ENCODE results near the gene FOXO1.

FOXO1 gene

GRCh38 chr13:40619479-40619814, 47.0 kb downstream of the FOXO1 start:
- Mint-ChIP-seq H3K27me3 (ENCODE audit: low read depth, poor library complexity) (no peaks in the 10 kb centered on the region), H3K36me3 (ENCODE audit: low read depth) (no peaks in the 10 kb centered on the region), H3K4me3 (no peak overlapping the region), H3K9me3 (no peaks in the 10 kb centered on the region), H3K4me1 (peaks cover 44% of the 10 kb centered on the region), H3K27ac (no peak overlapping the region)
- no peak for DNase-seq
- TF ChIP-seq CTCF (IDR thresholded peaks at IDR 0.05): no peak

- Mint-ChIP-seq H3K36me3 (ENCODE audit: low read depth) (no peaks in the 10 kb centered on the region), H3K27ac (no peak overlapping the region), H3K4me3 (no peak overlapping the region), H3K9me3 (no peaks in the 10 kb centered on the region), H3K27me3 (ENCODE audit: low read depth, poor library complexity) (no peaks in the 10 kb centered on the region), H3K4me1 (peaks cover 50% of the 10 kb centered on the region)
- no peak for TF ChIP-seq CTCF (IDR thresholded peaks at IDR 0.05)
- DNase-seq: no peak
Observed at GRCh38 chr13:40618581-40619478, 47.6 kb downstream of the FOXO1 start.

- Mint-ChIP-seq H3K4me1 (peaks cover 55% of the 10 kb centered on the region), H3K27me3 (ENCODE audit: low read depth, poor library complexity) (no peaks in the 10 kb centered on the region), H3K27ac (no peak overlapping the region), H3K36me3 (ENCODE audit: low read depth) (no peaks in the 10 kb centered on the region), H3K4me3 (no peak overlapping the region), H3K9me3 (no peaks in the 10 kb centered on the region)
- no peak for DNase-seq
- no peak for TF ChIP-seq CTCF (IDR thresholded peaks at IDR 0.05)
Observed at GRCh38 chr13:40617801-40618356, 48.6 kb downstream of the FOXO1 start.

GRCh38 chr13:40615619-40616018, 50.8 kb downstream of the FOXO1 start:
- H3K4me3 Mint-ChIP-seq: no peak overlapping the region
- H3K4me1 Mint-ChIP-seq: peaks cover 62% of the 10 kb centered on the region
- H3K9me3 Mint-ChIP-seq: no peaks in the 10 kb centered on the region
- TF ChIP-seq CTCF (IDR thresholded peaks at IDR 0.05): no peak
- no peak overlapping the region for H3K27ac Mint-ChIP-seq
- H3K36me3 Mint-ChIP-seq (ENCODE audit: low read depth): no peaks in the 10 kb centered on the region
- no peak for DNase-seq
- H3K27me3 Mint-ChIP-seq (ENCODE audit: low read depth, poor library complexity): no peaks in the 10 kb centered on the region

GRCh38 chr13:40613914-40614313, 52.5 kb downstream of the FOXO1 start:
- H3K9me3 Mint-ChIP-seq: no peaks in the 10 kb centered on the region
- peak overlapping the region; percentile 62 for H3K4me3 Mint-ChIP-seq
- H3K27ac Mint-ChIP-seq: peak overlapping the region; percentile 94
- peaks cover 52% of the 10 kb centered on the region for H3K4me1 Mint-ChIP-seq
- H3K36me3 Mint-ChIP-seq (ENCODE audit: low read depth): no peaks in the 10 kb centered on the region
- TF ChIP-seq CTCF (IDR thresholded peaks at IDR 0.05): no peak
- H3K27me3 Mint-ChIP-seq (ENCODE audit: low read depth, poor library complexity): peaks cover 3% of the 10 kb centered on the region
- no peak for DNase-seq

All from nephron progenitor cell (in vitro differentiated cells).